ENCODE data around the gene OPCML. TPM values are rescaled to one million over a fixed set of nuclear protein-coding genes. Genes with fewer than 3 reads are reported as not detected.

The OPCML gene
- total and polyA plus RNA-seq, 2 experiments from 2014 or later = 1.2 to 4.4 TPM

DNA sequence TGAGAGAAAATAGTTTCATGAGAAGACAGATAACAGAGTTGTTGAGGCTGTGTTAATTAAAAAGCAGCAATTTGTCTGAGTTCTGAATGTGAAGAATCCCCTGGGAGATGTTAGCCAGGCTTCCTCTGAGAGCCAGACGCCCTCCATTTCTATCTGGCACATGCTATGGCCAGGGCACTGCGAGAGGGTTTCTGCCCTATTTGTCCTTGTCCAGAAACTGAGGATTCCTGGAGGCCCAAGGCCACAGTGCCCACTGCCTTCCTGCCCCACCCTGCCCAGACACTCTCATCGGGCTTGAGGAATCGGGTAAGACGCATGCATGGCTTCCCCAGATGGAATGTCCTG, 484.6 kb downstream of the OPCML start:
- no peak overlapping the region for H2AFZ ChIP-seq
- ATAC-seq (no peak), DNase-seq (ENCODE audit: low spot score) (no peak)
- H3K9me3 Mint-ChIP-seq = no peaks in the 10 kb centered on the region
- peaks cover under 1% of the 10 kb centered on the region; the same call in 1 of the 2 replicates for H3K9me2 ChIP-seq (ENCODE audit: insufficient read depth)
- H4K20me1 ChIP-seq (replicated peaks; ENCODE audit: insufficient read depth) = no peaks in the 10 kb centered on the region
- no peaks in the 10 kb centered on the region for H3F3A ChIP-seq (replicated peaks; ENCODE audit: low read depth)
- H3K36me3 Mint-ChIP-seq (ENCODE audit: low read depth) = no peaks in the 10 kb centered on the region
- H3K4me1 Mint-ChIP-seq = peaks cover 36% of the 10 kb centered on the region
- TF ChIP-seq, protein P1, sequence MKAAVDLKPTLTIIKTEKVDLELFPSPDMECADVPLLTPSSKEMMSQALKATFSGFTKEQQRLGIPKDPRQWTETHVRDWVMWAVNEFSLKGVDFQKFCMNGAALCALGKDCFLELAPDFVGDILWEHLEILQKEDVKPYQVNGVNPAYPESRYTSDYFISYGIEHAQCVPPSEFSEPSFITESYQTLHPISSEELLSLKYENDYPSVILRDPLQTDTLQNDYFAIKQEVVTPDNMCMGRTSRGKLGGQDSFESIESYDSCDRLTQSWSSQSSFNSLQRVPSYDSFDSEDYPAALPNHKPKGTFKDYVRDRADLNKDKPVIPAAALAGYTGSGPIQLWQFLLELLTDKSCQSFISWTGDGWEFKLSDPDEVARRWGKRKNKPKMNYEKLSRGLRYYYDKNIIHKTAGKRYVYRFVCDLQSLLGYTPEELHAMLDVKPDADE (IDR thresholded peaks at IDR 0.05) = no peak
- TF ChIP-seq STAT1 (IDR thresholded peaks at IDR 0.05; ENCODE audit: unreplicated experiment) (no peak), ZNF114 (CRISPR knock-in tag; IDR thresholded peaks at IDR 0.05) (no peak), NANOG (IDR thresholded peaks at IDR 0.05; ENCODE audit: borderline replicate concordance) (no peak), POLR2AphosphoS5 (IDR thresholded peaks at IDR 0.05; ENCODE audit: low read depth) (no peak), EZH2phosphoT487 (IDR thresholded peaks at IDR 0.05; ENCODE audit: unreplicated experiment) (no peak), CREB1 (CRISPR knock-in tag; IDR thresholded peaks at IDR 0.05; ENCODE audit: low read depth) (no peak), JUNB (IDR thresholded peaks at IDR 0.05; ENCODE audit: unreplicated experiment) (no peak), EZH2 (IDR thresholded peaks at IDR 0.05; ENCODE audit: low read depth, unreplicated experiment) (no peak), ZNF331 (CRISPR knock-in tag; IDR thresholded peaks at IDR 0.05; ENCODE audit: low read depth) (no peak)
- TF ChIP-seq, protein P2, sequence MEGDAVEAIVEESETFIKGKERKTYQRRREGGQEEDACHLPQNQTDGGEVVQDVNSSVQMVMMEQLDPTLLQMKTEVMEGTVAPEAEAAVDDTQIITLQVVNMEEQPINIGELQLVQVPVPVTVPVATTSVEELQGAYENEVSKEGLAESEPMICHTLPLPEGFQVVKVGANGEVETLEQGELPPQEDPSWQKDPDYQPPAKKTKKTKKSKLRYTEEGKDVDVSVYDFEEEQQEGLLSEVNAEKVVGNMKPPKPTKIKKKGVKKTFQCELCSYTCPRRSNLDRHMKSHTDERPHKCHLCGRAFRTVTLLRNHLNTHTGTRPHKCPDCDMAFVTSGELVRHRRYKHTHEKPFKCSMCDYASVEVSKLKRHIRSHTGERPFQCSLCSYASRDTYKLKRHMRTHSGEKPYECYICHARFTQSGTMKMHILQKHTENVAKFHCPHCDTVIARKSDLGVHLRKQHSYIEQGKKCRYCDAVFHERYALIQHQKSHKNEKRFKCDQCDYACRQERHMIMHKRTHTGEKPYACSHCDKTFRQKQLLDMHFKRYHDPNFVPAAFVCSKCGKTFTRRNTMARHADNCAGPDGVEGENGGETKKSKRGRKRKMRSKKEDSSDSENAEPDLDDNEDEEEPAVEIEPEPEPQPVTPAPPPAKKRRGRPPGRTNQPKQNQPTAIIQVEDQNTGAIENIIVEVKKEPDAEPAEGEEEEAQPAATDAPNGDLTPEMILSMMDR (conservative IDR thresholded peaks at IDR 0.05; ENCODE audit: low read depth in 2 of 2) = no peak
- TF ChIP-seq, protein P3, sequence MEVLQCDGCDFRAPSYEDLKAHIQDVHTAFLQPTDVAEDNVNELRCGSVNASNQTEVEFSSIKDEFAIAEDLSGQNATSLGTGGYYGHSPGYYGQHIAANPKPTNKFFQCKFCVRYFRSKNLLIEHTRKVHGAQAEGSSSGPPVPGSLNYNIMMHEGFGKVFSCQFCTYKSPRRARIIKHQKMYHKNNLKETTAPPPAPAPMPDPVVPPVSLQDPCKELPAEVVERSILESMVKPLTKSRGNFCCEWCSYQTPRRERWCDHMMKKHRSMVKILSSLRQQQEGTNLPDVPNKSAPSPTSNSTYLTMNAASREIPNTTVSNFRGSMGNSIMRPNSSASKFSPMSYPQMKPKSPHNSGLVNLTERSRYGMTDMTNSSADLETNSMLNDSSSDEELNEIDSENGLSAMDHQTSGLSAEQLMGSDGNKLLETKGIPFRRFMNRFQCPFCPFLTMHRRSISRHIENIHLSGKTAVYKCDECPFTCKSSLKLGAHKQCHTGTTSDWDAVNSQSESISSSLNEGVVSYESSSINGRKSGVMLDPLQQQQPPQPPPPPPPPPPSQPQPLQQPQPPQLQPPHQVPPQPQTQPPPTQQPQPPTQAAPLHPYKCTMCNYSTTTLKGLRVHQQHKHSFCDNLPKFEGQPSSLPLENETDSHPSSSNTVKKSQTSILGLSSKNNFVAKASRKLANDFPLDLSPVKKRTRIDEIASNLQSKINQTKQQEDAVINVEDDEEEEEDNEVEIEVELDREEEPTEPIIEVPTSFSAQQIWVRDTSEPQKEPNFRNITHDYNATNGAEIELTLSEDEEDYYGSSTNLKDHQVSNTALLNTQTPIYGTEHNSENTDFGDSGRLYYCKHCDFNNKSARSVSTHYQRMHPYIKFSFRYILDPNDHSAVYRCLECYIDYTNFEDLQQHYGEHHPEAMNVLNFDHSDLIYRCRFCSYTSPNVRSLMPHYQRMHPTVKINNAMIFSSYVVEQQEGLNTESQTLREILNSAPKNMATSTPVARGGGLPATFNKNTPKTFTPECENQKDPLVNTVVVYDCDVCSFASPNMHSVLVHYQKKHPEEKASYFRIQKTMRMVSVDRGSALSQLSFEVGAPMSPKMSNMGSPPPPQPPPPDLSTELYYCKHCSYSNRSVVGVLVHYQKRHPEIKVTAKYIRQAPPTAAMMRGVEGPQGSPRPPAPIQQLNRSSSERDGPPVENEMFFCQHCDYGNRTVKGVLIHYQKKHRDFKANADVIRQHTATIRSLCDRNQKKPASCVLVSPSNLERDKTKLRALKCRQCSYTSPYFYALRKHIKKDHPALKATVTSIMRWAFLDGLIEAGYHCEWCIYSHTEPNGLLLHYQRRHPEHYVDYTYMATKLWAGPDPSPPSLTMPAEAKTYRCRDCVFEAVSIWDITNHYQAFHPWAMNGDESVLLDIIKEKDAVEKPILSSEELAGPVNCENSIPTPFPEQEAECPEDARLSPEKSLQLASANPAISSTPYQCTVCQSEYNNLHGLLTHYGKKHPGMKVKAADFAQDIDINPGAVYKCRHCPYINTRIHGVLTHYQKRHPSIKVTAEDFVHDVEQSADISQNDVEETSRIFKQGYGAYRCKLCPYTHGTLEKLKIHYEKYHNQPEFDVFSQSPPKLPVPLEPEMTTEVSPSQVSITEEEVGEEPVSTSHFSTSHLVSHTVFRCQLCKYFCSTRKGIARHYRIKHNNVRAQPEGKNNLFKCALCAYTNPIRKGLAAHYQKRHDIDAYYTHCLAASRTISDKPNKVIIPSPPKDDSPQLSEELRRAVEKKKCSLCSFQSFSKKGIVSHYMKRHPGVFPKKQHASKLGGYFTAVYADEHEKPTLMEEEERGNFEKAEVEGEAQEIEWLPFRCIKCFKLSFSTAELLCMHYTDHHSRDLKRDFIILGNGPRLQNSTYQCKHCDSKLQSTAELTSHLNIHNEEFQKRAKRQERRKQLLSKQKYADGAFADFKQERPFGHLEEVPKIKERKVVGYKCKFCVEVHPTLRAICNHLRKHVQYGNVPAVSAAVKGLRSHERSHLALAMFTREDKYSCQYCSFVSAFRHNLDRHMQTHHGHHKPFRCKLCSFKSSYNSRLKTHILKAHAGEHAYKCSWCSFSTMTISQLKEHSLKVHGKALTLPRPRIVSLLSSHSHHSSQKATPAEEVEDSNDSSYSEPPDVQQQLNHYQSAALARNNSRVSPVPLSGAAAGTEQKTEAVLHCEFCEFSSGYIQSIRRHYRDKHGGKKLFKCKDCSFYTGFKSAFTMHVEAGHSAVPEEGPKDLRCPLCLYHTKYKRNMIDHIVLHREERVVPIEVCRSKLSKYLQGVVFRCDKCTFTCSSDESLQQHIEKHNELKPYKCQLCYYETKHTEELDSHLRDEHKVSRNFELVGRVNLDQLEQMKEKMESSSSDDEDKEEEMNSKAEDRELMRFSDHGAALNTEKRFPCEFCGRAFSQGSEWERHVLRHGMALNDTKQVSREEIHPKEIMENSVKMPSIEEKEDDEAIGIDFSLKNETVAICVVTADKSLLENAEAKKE (CRISPR knock-in tag; IDR thresholded peaks at IDR 0.05) = no peak
- TF ChIP-seq, protein P4, sequence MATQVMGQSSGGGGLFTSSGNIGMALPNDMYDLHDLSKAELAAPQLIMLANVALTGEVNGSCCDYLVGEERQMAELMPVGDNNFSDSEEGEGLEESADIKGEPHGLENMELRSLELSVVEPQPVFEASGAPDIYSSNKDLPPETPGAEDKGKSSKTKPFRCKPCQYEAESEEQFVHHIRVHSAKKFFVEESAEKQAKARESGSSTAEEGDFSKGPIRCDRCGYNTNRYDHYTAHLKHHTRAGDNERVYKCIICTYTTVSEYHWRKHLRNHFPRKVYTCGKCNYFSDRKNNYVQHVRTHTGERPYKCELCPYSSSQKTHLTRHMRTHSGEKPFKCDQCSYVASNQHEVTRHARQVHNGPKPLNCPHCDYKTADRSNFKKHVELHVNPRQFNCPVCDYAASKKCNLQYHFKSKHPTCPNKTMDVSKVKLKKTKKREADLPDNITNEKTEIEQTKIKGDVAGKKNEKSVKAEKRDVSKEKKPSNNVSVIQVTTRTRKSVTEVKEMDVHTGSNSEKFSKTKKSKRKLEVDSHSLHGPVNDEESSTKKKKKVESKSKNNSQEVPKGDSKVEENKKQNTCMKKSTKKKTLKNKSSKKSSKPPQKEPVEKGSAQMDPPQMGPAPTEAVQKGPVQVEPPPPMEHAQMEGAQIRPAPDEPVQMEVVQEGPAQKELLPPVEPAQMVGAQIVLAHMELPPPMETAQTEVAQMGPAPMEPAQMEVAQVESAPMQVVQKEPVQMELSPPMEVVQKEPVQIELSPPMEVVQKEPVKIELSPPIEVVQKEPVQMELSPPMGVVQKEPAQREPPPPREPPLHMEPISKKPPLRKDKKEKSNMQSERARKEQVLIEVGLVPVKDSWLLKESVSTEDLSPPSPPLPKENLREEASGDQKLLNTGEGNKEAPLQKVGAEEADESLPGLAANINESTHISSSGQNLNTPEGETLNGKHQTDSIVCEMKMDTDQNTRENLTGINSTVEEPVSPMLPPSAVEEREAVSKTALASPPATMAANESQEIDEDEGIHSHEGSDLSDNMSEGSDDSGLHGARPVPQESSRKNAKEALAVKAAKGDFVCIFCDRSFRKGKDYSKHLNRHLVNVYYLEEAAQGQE (IDR thresholded peaks at IDR 0.05; ENCODE audit: unreplicated experiment) = no peak
- no peaks in the 10 kb centered on the region for H3K79me2 ChIP-seq (replicated peaks; ENCODE audit: insufficient read depth)
- H3K4me1 ChIP-seq (ENCODE audit: insufficient read depth) = peaks cover 32% of the 10 kb centered on the region
- H3K27ac Mint-ChIP-seq = no peak overlapping the region
- H3K4me3 Mint-ChIP-seq = no peak overlapping the region
- no peak overlapping the region for H3K4me3 ChIP-seq
- no peak overlapping the region for H3K4me2 ChIP-seq
- no peaks in the 10 kb centered on the region for H3K27me3 Mint-ChIP-seq (ENCODE audit: insufficient read depth, low read depth, poor library complexity)
- H3K36me3 ChIP-seq (ENCODE audit: insufficient read depth) = no peaks in the 10 kb centered on the region
- H3K27ac ChIP-seq (ENCODE audit: low read depth) = no peak overlapping the region
- no peaks in the 10 kb centered on the region for H3K27me3 ChIP-seq (ENCODE audit: insufficient read depth)

All from GM23338 (cell line).